Right lobe of liver (tissue), 6 donors: ENCODE data around the gene FAM171A2. TPM values are rescaled to one million over a fixed set of nuclear protein-coding genes. Genes with fewer than 3 reads are reported as not detected.
"Not testable (repeated sequence)": the region's sequence is repeated elsewhere in the genome, so short reads cannot be mapped to it uniquely, and the experiment has no call there.

Source experiments
- ATAC-seq, 4 donors: fragments of 200-7000 bp; cut with Tn5 transposase; one replicate each; pipeline ENCODE4 v1.9.1; 2020; ENCODE audit warnings: mild to moderate bottlenecking in 4 of 4, moderate library complexity in 4 of 4
- DNase-seq, 3 donors: peaks; one replicate each; pipeline ENCODE4 v3.0.0-alpha.2; 2020
- H3K27ac ChIP-seq, 3 donors: fragments of 200-600 bp; one replicate each; pipeline ENCODE4 v1.8.0; 2022
- H3K27me3 ChIP-seq, 2 donors: fragments of 200-600 bp; one replicate each; pipeline ENCODE4 v1.8.0; 2022
- H3K36me3 ChIP-seq, 4 donors: fragments of 200-600 bp; sonication (generic) in 1 of 4; one replicate each; pipeline versions ENCODE4 v1.5.1 to v1.8.0; 2017 to 2022; ENCODE audit warnings: control low read depth in 1 of 4
- H3K4me1 ChIP-seq, 4 donors: fragments of 200-600 bp; sonication (generic) in 1 of 4; one replicate each; pipeline versions ENCODE4 v1.5.1 to v1.8.0; 2017 to 2022; ENCODE audit warnings: control low read depth in 1 of 4
- H3K4me3 ChIP-seq, 3 donors: fragments of 200-600 bp; one replicate each; pipeline ENCODE4 v1.8.0; 2022
- H3K9me3 ChIP-seq, 4 donors: fragments of 200-600 bp; sonication (generic) in 1 of 4; one replicate each; pipeline versions ENCODE4 v1.5.1 to v1.8.0; 2017 to 2022; ENCODE audit warnings: control low read depth in 1 of 4
- POLR2A ChIP-seq: fragments of 450-650 bp; IDR thresholded peaks from one replicate; pipeline ENCODE4 v1.6.1; 2017; ENCODE audit warnings: antibody characterized with exemption, mild to moderate bottlenecking
- WGBS: methylation state at CpG from one replicate; pipeline ENCODE4 v1.1.6; 2018; ENCODE audit warnings: low coverage, low lambda C conversion rate; ENCODE audit not compliant: insufficient coverage; ENCODE audit errors: missing lambda C conversion rate; 5-methylcytosine and 5-hydroxymethylcytosine counted together
- intact Hi-C, 2 donors: fragments of 100-400 bp; cut with DNase I; formaldehyde crosslinking; loops; one replicate each; pipeline versions ENCODE4 v1.11.2 to v1.14.1; 2022
- total RNA-seq, 6 experiments: library from RNA; depleted of rRNA in 2 of 6; stranded (reverse); fragments of >200 nt in 2 of 6; fragmentation: NEBNext Ultra II Directional in 3 of 6; extraction: Animal tissue kit (Norgen Biotek cat#: 25700) in 3 of 6; gene quantifications; one replicate each; pipeline versions ENCODE4 v1.1.0 to v1.2.4, GENCODE V29; 2016 to 2023
- TF ChIP-seq, protein P1 (sequence below), 4 donors: fragments of 200-600 bp in 3 of 4; fragments of 450-650 bp in 1 of 4; IDR thresholded peaks; one replicate each; pipeline versions ENCODE4 v1.5.1 to v1.8.0; 2016 to 2022; ENCODE audit warnings: antibody characterized with exemption in 4 of 4, mild to moderate bottlenecking in 2 of 4
- donor health status: DM: no; HTN: yes; CAD: no.
- donor health status: DM: no; HTN: no; CAD: no.
- donor health status: DM: no; HTN: no; CAD: no.
- donor health status: DM: no; HTN: yes; CAD: no.
- donor health status: DM: no; HTN: yes; CAD: no.

Gene FAM171A2
- total RNA-seq, 6 experiments from 2014 or later, result 0.16 to 0.68 (median 0.39) TPM

DNA sequence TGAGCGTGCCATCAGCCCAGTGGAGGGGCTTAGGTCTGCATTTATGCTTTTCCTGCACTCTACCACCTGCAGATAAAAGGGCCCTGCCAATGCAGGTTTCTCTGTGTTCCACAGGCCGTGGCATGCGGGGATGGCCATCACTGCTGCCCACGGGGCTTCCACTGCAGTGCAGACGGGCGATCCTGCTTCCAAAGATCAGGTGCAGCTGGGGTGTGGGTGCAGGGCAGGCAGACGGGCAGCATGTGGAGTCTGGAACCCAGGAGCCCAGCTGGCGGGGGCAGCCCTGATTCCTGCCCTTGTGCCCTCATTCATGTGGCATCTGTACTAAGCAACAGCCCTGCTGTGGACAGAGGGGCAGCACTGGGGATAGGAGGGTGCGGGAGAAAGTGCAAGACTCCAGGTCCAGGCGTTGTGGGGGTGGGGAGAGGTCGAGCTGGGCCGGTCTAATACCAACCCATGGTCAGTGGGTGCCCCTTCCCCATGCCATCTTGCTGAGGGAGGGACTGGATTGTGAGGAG is 14.0 kb downstream of the FAM171A2 start:
- no peak for ATAC-seq
- Histone ChIP-seq H3K4me3 (no peak overlapping the region), H3K27me3 (no peaks in the 10 kb centered on the region), H3K27ac (no peak overlapping the region), H3K4me1 (peaks cover 0 to 6% (median 0%) of the 10 kb centered on the region in 4 donors), H3K9me3 (no peaks in the 10 kb centered on the region), H3K36me3 (peaks cover 0 to 25% (median 10%) of the 10 kb centered on the region in 4 donors)
- TF ChIP-seq POLR2A, result no peak
- TF ChIP-seq, protein P1, sequence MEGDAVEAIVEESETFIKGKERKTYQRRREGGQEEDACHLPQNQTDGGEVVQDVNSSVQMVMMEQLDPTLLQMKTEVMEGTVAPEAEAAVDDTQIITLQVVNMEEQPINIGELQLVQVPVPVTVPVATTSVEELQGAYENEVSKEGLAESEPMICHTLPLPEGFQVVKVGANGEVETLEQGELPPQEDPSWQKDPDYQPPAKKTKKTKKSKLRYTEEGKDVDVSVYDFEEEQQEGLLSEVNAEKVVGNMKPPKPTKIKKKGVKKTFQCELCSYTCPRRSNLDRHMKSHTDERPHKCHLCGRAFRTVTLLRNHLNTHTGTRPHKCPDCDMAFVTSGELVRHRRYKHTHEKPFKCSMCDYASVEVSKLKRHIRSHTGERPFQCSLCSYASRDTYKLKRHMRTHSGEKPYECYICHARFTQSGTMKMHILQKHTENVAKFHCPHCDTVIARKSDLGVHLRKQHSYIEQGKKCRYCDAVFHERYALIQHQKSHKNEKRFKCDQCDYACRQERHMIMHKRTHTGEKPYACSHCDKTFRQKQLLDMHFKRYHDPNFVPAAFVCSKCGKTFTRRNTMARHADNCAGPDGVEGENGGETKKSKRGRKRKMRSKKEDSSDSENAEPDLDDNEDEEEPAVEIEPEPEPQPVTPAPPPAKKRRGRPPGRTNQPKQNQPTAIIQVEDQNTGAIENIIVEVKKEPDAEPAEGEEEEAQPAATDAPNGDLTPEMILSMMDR (IDR thresholded peaks at IDR 0.05), result no peak
- intact Hi-C loops, result loop anchor here in 1 of 2 donors (10.0 kb wide), 1 partner anchor 135 kb away; the partner anchor contains the start of gene UBTF
- WGBS, result 83% methylated on average over 2 of the region's 12 CpGs
- DNase-seq, result no peak

DNA sequence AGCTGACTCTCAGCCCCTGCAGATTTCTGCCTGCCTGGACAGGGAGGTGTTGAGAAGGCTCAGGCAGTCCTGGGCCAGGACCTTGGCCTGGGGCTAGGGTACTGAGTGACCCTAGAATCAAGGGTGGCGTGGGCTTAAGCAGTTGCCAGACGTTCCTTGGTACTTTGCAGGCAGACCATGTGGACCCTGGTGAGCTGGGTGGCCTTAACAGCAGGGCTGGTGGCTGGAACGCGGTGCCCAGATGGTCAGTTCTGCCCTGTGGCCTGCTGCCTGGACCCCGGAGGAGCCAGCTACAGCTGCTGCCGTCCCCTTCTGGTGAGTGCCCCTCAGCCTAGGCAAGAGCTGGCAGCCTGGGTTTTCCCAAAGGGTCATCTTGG is 14.7 kb downstream of the FAM171A2 start:
- Histone ChIP-seq H3K27ac (no peak overlapping the region), H3K4me3 (no peak overlapping the region), H3K9me3 (no peaks in the 10 kb centered on the region), H3K27me3 (no peaks in the 10 kb centered on the region), H3K36me3 (peaks cover 0 to 25% (median 10%) of the 10 kb centered on the region in 4 donors), H3K4me1 (peaks cover 0 to 6% (median 0%) of the 10 kb centered on the region in 4 donors)
- intact Hi-C loops, result no loop called here
- ATAC-seq (no peak), DNase-seq (no peak)
- WGBS, result 80% methylated on average over 1 of the region's 6 CpGs
- TF ChIP-seq, protein P1 (IDR thresholded peaks at IDR 0.05), result no peak
- no peak for TF ChIP-seq POLR2A

DNA sequence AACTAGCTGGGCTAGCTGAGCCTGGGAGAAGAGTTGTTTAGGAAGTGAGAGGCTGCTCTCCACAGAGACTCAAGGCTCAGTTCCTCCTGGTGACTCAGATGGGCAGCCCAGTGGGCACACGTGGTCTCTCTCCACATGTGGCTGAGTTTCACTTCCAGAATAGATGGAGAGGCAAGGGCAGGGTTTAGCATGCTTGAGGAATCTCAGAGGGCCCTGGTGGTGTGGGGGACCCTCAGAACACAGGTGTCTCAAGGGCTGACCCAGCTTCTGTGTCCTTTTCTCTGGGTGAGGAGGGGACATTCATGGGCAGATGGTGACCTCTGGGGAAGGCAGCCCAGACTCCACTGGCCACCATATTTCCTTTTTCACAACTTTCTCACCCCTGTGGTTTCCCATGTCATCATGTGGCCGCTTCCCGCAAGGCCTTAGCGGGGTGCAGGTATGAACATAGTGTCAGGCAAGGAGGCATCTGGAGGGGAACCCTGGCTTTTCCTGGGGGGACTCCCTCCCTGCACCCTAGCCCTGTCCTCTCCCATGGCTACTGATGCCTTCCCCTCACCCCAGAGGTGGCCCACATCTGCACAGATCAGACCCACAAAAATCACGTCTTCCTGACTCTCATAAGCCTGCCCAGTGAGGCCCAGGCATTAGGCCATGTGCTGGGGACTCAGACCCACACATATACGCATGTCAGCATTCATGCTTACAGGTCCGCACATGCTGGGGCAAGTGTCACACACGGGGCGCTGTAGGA is 15.2 kb downstream of the FAM171A2 start:
- TF ChIP-seq, protein P1 (IDR thresholded peaks at IDR 0.05), result no peak
- no peak for TF ChIP-seq POLR2A
- no peaks in the 10 kb centered on the region for H3K27me3 ChIP-seq
- WGBS, result 84% methylated on average over 2 of the region's 9 CpGs
- H3K36me3 ChIP-seq, result peaks cover 0 to 25% (median 10%) of the 10 kb centered on the region in 4 donors
- DNase-seq, result peak in 1 of 3 donors; percentile 49
- peaks cover 0 to 6% (median 0%) of the 10 kb centered on the region in 4 donors for H3K4me1 ChIP-seq
- peak in 1 of 4 donors; percentile 20 for ATAC-seq
- no peak overlapping the region for H3K27ac ChIP-seq
- H3K4me3 ChIP-seq, result no peak overlapping the region
- intact Hi-C loops, result no loop called here
- H3K9me3 ChIP-seq, result no peaks in the 10 kb centered on the region

DNA sequence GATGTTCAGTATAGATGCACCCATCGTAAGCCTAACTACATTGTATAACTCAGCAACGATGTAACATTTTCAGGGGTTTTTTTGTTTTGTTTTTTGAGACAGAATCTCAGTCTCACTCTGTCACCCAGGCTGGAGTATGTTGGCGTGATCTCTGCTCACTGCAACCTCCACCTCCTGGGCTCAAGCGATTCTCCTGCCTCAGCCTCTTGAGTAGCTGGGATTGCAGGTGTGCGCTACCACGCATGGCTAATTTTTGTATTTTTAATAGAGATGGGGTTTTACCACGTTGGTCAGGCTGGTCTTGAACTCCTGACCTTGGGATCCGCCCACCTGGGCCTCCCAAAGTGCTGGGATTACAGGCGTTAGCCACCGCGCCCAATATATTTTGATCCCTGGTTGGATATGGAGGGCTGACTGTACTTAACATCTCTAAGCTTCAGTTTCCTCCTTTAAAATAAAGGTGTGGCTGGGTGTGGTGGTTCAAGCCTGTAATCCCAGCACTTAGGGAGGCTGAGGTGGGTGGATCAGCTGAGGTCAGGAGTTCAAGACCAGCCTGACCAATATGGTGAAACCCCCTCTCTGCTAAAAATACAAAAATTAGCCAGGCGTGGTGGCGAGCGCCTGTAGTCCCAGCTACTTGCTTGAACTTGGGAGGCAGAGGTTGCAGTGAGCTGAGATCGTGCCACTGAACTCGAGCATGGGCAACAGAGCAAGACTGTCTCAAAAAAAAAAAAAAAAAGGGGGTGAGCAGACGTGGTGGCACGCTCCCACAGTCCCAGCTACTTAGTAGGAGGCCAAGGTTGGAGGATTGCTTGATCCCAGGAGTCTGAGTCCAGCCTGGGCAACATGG is 16.2 kb downstream of the FAM171A2 start:
- H3K9me3 ChIP-seq, H3K27me3 ChIP-seq, H3K4me1 ChIP-seq, DNase-seq, H3K4me3 ChIP-seq, ATAC-seq, intact Hi-C loops, H3K27ac ChIP-seq: not testable (repeated sequence)
- H3K36me3 ChIP-seq, result peaks cover 0 to 24% (median 10%) of the 10 kb centered on the region in 4 donors
- WGBS, result 81% methylated on average over 13 of the region's 18 CpGs
